Activated T-helper 1 cell treated with anti-CD3 and anti-CD28 coated beads, Interleukin-2, amount 50 U/mL, for 16 hours (primary cell): ENCODE data around the gene ANKDD1A.

Experiments
- DNase-seq, 2 donors: peaks; one replicate each; pipeline ENCODE4 v3.0.0-alpha.2; 2020; ENCODE audit warnings: low read depth in 1 of 2, low spot score in 1 of 2

ANKDD1A gene

GRCh38 chr15:64911311-64912186, at the start of gene ANKDD1A:
Gene ANKDD1A, plus strand, starts transcription at chr15:64911902. Its CDS starts 29 bp downstream, at chr15:64911931.
- peak in 1 of 2 donors; percentile 9 for DNase-seq

- no peak for DNase-seq
Observed at GRCh38 chr15:64861960-64862359, 49.7 kb upstream of the ANKDD1A start.

GRCh38 chr15:64862408-64862807, 49.3 kb upstream of the ANKDD1A start:
- DNase-seq = no peak

GRCh38 chr15:64864068-64864467, 47.6 kb upstream of the ANKDD1A start:
- no peak for DNase-seq

GRCh38 chr15:64865126-64865997, 46.3 kb upstream of the ANKDD1A start:
- DNase-seq = no peak

- no peak for DNase-seq
Observed at GRCh38 chr15:64865998-64866520, 45.6 kb upstream of the ANKDD1A start.

- no peak for DNase-seq
Observed at GRCh38 chr15:64869501-64869900, 42.2 kb upstream of the ANKDD1A start.

- DNase-seq = no peak
Observed at GRCh38 chr15:64870353-64870752, 41.3 kb upstream of the ANKDD1A start.

- DNase-seq = no peak
Observed at GRCh38 chr15:64875641-64876223, 36.0 kb upstream of the ANKDD1A start.

- no peak for DNase-seq
Observed at GRCh38 chr15:64877435-64877834, 34.3 kb upstream of the ANKDD1A start.

- no peak for DNase-seq
Observed at GRCh38 chr15:64878705-64879104, 33.0 kb upstream of the ANKDD1A start.

GRCh38 chr15:64883100-64883581, 28.6 kb upstream of the ANKDD1A start:
- DNase-seq = no peak

GRCh38 chr15:64883997-64884511, 27.6 kb upstream of the ANKDD1A start:
- peak; percentile 51 to 62 for DNase-seq

- DNase-seq = no peak
Observed at GRCh38 chr15:64884679-64885078, 27.0 kb upstream of the ANKDD1A start.

GRCh38 chr15:64888336-64888735, 23.4 kb upstream of the ANKDD1A start:
- no peak for DNase-seq

- no peak for DNase-seq
Observed at GRCh38 chr15:64891561-64891960, 20.1 kb upstream of the ANKDD1A start.

GRCh38 chr15:64892847-64893403, 18.8 kb upstream of the ANKDD1A start:
- DNase-seq = no peak

- DNase-seq = peak; percentile 88 to 92
Observed at GRCh38 chr15:64893481-64894394, 18.0 kb upstream of the ANKDD1A start.

- DNase-seq = peak; percentile 58 to 68
Observed at GRCh38 chr15:64894395-64895056, 17.2 kb upstream of the ANKDD1A start.
